HCT116 (cell line): Measurements from ENCODE around the gene ACTN1. TPM values are rescaled to one million over a fixed set of nuclear protein-coding genes. Genes with fewer than 3 reads are reported as not detected.

Experiments
- ATAC-seq: fragments of 200-7000 bp; cut with Tn5 transposase; 2 replicates; pipeline ENCODE4 v1.9.1; 2020; ENCODE audit warnings: mild to moderate bottlenecking, moderate library complexity
- BruUV-seq: library from RNA; stranded (reverse); fragments of 400-500 nt; replicated peaks from 2 replicates; lab custom pipeline; 2021; lab: Mats Ljungman, UMichigan
- CTCF ChIA-PET: fragments of 300-600 bp; sonication (Branson Sonifier 250); formaldehyde crosslinking; loops from one replicate; lab custom pipeline; 2021; ENCODE audit warnings: antibody characterized with exemption; lab: Charles Lee
- POLR2A ChIA-PET: fragments of 300-600, 350-600 bp; sonication (Branson Sonifier 250); formaldehyde crosslinking; loops from one replicate; lab custom pipeline; 2021; ENCODE audit warnings: antibody characterized with exemption; lab: Charles Lee
- RAD21 ChIA-PET, 2 experiments: fragments of 300-600 bp; sonication (Branson Sonifier 250); formaldehyde crosslinking; loops; one replicate each; lab custom pipeline; 2023; ENCODE audit warnings: low total read pairs in 2 of 2; ENCODE audit not compliant: uncharacterized antibody in 2 of 2, unreplicated experiment in 2 of 2, low non-redundant PET in 1 of 2; lab: Charles Lee
- DNase-seq: peaks from one replicate; pipeline ENCODE4 v3.0.0-alpha.2; 2010; ENCODE audit warnings: low read depth, low spot score
- H2AFZ ChIP-seq: fragments of 200-600 bp; shearing (Covaris generic), sonication (generic); 2 replicates; pipeline ENCODE4 v1.6.1; 2017; ENCODE audit warnings: low read depth, mixed run types, mixed read lengths, antibody characterized with exemption, low read length; ENCODE audit not compliant: poor library complexity, severe bottlenecking
- H3K27ac ChIP-seq: 2 replicates; pipeline ENCODE4 v1.5.1; 2012; ENCODE audit warnings: low read depth, low read length
- H3K27me3 ChIP-seq: fragments of 200-600 bp; sonication (generic); 2 replicates; pipeline ENCODE4 v1.6.1; 2016; ENCODE audit warnings: mixed run types, low read length, mixed read lengths; ENCODE audit not compliant: insufficient read depth
- H3K36me3 ChIP-seq, 2 experiments: fragments of 200-500 bp in 1 of 2; fragments of 200-600 bp in 1 of 2; sonication (Bioruptor generic) in 1 of 2; sonication (generic) in 1 of 2; 2 replicates each; pipeline versions ENCODE4 v1.5.1 to v1.6.1; 2014 to 2016; ENCODE audit warnings: low read length in 2 of 2, inconsistent platforms in 1 of 2, mixed read lengths in 1 of 2, mixed run types in 1 of 2; ENCODE audit not compliant: insufficient read depth in 2 of 2, control insufficient read depth in 1 of 2
- H3K4me1 ChIP-seq, 2 experiments: fragments of 200-600 bp in 1 of 2; sonication (generic) in 1 of 2; 2 replicates each; pipeline versions ENCODE4 v1.5.1 to v1.6.1; 2012 to 2017; ENCODE audit warnings: low read length in 2 of 2, inconsistent platforms in 1 of 2, mild to moderate bottlenecking in 1 of 2, mixed read lengths in 1 of 2, mixed run types in 1 of 2, moderate library complexity in 1 of 2; ENCODE audit not compliant: insufficient read depth in 2 of 2, control insufficient read depth in 1 of 2
- H3K4me2 ChIP-seq: fragments of 200-600 bp; sonication (generic); 2 replicates; pipeline ENCODE4 v1.6.1; 2017; ENCODE audit warnings: mixed run types, low read length, mixed read lengths
- H3K4me3 ChIP-seq, 2 experiments: fragments of 200-600 bp in 1 of 2; sonication (generic) in 1 of 2; replicated peaks in 1 of 2; 2 replicates each; pipeline ENCODE4 v1.5.1; 2011 to 2016; ENCODE audit warnings: low read length in 2 of 2, control low read depth in 1 of 2, low read depth in 1 of 2, mild to moderate bottlenecking in 1 of 2, mixed read lengths in 1 of 2, mixed run types in 1 of 2
- H3K79me2 ChIP-seq: fragments of 200-600 bp; sonication (generic); 2 replicates; pipeline ENCODE4 v1.6.1; 2017; ENCODE audit warnings: mild to moderate bottlenecking, mixed run types, low read length, moderate library complexity, mixed read lengths; ENCODE audit not compliant: insufficient read depth
- H3K9ac ChIP-seq: fragments of 200-600 bp; sonication (generic); 2 replicates; pipeline ENCODE4 v1.6.1; 2016; ENCODE audit warnings: low read length, mixed read lengths
- H3K9me2 ChIP-seq: fragments of 200-600 bp; sonication (generic), shearing (Covaris generic); 2 replicates; pipeline ENCODE4 v1.6.1; 2017; ENCODE audit warnings: mixed run types, mild to moderate bottlenecking, moderate library complexity; ENCODE audit not compliant: insufficient read depth
- H3K9me3 ChIP-seq, 2 experiments: fragments of 200-500 bp in 1 of 2; fragments of 200-600 bp in 1 of 2; sonication (Bioruptor generic) in 1 of 2; sonication (generic) in 1 of 2; 2 replicates each; pipeline ENCODE4 v1.6.1; 2014 to 2017; ENCODE audit warnings: low read length in 2 of 2, mixed read lengths in 2 of 2, inconsistent platforms in 1 of 2, low read depth in 1 of 2, mild to moderate bottlenecking in 1 of 2, mixed run types in 1 of 2, moderate library complexity in 1 of 2; ENCODE audit not compliant: control insufficient read depth in 1 of 2, insufficient read depth in 1 of 2
- H4K20me1 ChIP-seq: fragments of 200-600 bp; sonication (generic), shearing (Covaris generic); 2 replicates; pipeline ENCODE4 v1.6.1; 2017; ENCODE audit warnings: mixed run types, mild to moderate bottlenecking, moderate library complexity; ENCODE audit not compliant: insufficient read depth
- CEBPB ChIP-seq: IDR thresholded peaks from 2 replicates; pipeline ENCODE4 v1.6.1; 2012; ENCODE audit warnings: low read depth
- EZH2 ChIP-seq: fragments of 200-600 bp; sonication (generic); IDR thresholded peaks from 2 replicates; pipeline ENCODE4 v1.6.1; 2017; ENCODE audit warnings: antibody characterized with exemption, mixed run types
- EZH2phosphoT487 ChIP-seq: fragments of 200-600 bp; IDR thresholded peaks from 2 replicates; pipeline ENCODE4 v1.6.1; 2018; ENCODE audit warnings: antibody characterized with exemption, borderline replicate concordance
- POLR2A ChIP-seq: IDR thresholded peaks from 2 replicates; pipeline ENCODE4 v1.7.0; 2011; ENCODE audit warnings: borderline replicate concordance; ENCODE audit not compliant: insufficient read depth, insufficient read length; ENCODE audit errors: extremely low read depth
- RAD21 ChIP-seq: IDR thresholded peaks from 2 replicates; pipeline ENCODE4 v1.6.1; 2012; ENCODE audit warnings: low read depth, mild to moderate bottlenecking
- REST ChIP-seq: IDR thresholded peaks from 2 replicates; pipeline ENCODE4 v1.6.1; 2012; ENCODE audit warnings: low read depth
- SIN3A ChIP-seq: IDR thresholded peaks from 2 replicates; pipeline ENCODE4 v1.6.1; 2012; ENCODE audit warnings: low read depth
- intact Hi-C: fragments of 100-400 bp; cut with micrococcal nuclease; formaldehyde crosslinking; loops from 2 replicates; pipeline ENCODE4 v1.10.0; 2022
- total RNA-seq: library from RNA; stranded (reverse); gene quantifications from one replicate; pipeline ENCODE4 v1.2.1, GENCODE V29; 2021; ENCODE audit not compliant: unreplicated experiment
- TF ChIP-seq, protein P1 (sequence below): IDR thresholded peaks from 2 replicates; pipeline ENCODE4 v1.6.1; 2012

Gene ACTN1
- total RNA-seq, 1 experiment from 2014 or later, result 123 TPM

DNA sequence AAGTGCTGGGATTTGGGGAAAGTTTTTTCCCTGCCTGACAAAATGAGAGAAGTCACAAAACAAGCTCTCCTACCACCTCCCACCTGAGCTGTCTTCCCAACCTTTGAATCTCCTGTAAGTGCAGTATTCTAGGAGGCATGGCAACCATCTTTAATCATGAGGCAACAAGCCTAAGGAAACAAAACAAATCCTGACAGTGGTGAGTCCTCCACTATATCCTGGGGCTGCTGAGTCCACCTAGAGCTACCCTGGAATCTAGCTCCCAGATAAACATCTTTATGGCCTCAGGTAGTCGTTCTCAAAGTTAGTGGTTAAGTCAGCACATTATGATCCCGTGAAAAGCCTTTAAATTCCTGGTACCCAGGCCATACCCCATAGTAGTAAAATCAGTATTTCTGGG lies 22.3 kb upstream of the ACTN1 start (continued):
- no peak for TF ChIP-seq CEBPB

DNA sequence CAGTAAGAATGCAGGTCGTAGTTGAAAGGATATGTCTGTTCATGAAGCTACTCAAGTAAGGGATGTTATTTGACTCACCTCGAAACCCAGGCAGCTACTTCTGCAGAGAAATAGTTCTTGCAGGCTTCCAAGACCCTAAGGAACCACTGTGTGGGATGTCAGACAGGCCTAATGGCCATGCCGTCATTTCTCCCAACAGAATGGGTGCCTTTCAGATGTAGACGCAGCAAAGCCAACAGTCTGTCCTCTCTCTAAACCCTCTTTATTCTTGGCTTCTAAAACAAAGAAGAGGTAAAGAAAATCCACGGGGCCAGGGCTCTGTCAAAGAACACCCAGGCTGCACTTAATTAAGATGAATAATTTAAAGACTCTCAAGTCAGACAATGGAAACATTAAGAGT lies 19.0 kb upstream of the ACTN1 start:
- Histone ChIP-seq H3K36me3 (no peaks in the 10 kb centered on the region), H3K27me3 (no peaks in the 10 kb centered on the region), H3K9me3 (0 out of 4 replicates have a peak, but pooled peaks cover 0 to 4% of the 10 kb centered on the region in 2 experiments), H3K9ac (no peak overlapping the region), H4K20me1 (no peaks in the 10 kb centered on the region), H3K4me3 (no peak overlapping the region), H3K27ac (no peak overlapping the region), H2AFZ (no peak overlapping the region), H3K4me2 (no peak overlapping the region), H3K4me1 (no peaks in the 10 kb centered on the region), H3K9me2 (no peaks in the 10 kb centered on the region), H3K79me2 (no peaks in the 10 kb centered on the region)
- ChIA-PET RAD21 (no interaction called here), CTCF (no interaction called here), POLR2A (no interaction called here)
- DNase-seq (no peak), ATAC-seq (no peak)
- intact Hi-C loops, result no loop called here
- BruUV-seq, result no TSS peak
- TF ChIP-seq EZH2phosphoT487, result no peak
- no peak for TF ChIP-seq SIN3A
- TF ChIP-seq POLR2A, result no peak
- TF ChIP-seq RAD21, result no peak
- no peak for TF ChIP-seq EZH2
- TF ChIP-seq, protein P1, sequence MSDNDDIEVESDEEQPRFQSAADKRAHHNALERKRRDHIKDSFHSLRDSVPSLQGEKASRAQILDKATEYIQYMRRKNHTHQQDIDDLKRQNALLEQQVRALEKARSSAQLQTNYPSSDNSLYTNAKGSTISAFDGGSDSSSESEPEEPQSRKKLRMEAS, result no peak
- TF ChIP-seq REST, result no peak
